Activated naive CD8-positive, alpha-beta T cell treated with anti-CD3 and anti-CD28 coated beads for 36 hours (primary cell): Measurements from ENCODE around the gene TMPO. TPM values are rescaled to one million over a fixed set of nuclear protein-coding genes. Genes with fewer than 3 reads are reported as not detected.
"Not testable (repeated sequence)": the region's sequence is repeated elsewhere in the genome, so short reads cannot be mapped to it uniquely, and the experiment has no call there.

Source experiments
- DNase-seq: peaks from one replicate; pipeline ENCODE4 v3.0.0; 2021
- H3K27ac Mint-ChIP-seq: one replicate; pipeline ENCODE4 v1.8.0; 2022; ENCODE audit warnings: mild to moderate bottlenecking, moderate library complexity, mixed read lengths
- H3K27me3 Mint-ChIP-seq: one replicate; pipeline ENCODE4 v1.8.0; 2022; ENCODE audit warnings: mild to moderate bottlenecking, mixed read lengths
- H3K36me3 Mint-ChIP-seq: one replicate; pipeline ENCODE4 v1.8.0; 2021; ENCODE audit warnings: mild to moderate bottlenecking, mixed read lengths
- H3K4me1 Mint-ChIP-seq: one replicate; pipeline ENCODE4 v1.8.0; 2021; ENCODE audit warnings: mixed read lengths
- H3K4me3 Mint-ChIP-seq: one replicate; pipeline ENCODE4 v1.8.0; 2022; ENCODE audit warnings: mild to moderate bottlenecking, moderate library complexity, mixed read lengths
- H3K9me3 Mint-ChIP-seq: one replicate; pipeline ENCODE4 v1.8.0; 2022; ENCODE audit warnings: mixed read lengths
- total RNA-seq, 2 experiments: library from RNA; stranded (reverse); gene quantifications; one replicate each; pipeline ENCODE4 v1.2.3, GENCODE V29; 2021

The TMPO gene
- total RNA-seq, 2 experiments from 2014 or later = 322 to 331 TPM

GRCh38 chr12:98492580-98493140, 22.7 kb upstream of the TMPO start:
- Mint-ChIP-seq H3K4me1 (peaks cover 5% of the 10 kb centered on the region), H3K4me3 (no peak overlapping the region), H3K36me3 (no peaks in the 10 kb centered on the region), H3K27me3 (no peaks in the 10 kb centered on the region), H3K27ac (no peak overlapping the region), H3K9me3 (no peaks in the 10 kb centered on the region)
- DNase-seq = no peak

- not testable (repeated sequence) for H3K4me3 Mint-ChIP-seq
- peaks cover 27% of the 10 kb centered on the region for H3K4me1 Mint-ChIP-seq
Measured at GRCh38 chr12:98501266-98501629, 14.1 kb upstream of the TMPO start.

GRCh38 chr12:98503342-98503591, 12.1 kb upstream of the TMPO start:
- peaks cover 13% of the 10 kb centered on the region for H3K36me3 Mint-ChIP-seq
- DNase-seq = peak; percentile 85
- H3K4me3 Mint-ChIP-seq = peak overlapping the region; percentile 97
- H3K27ac Mint-ChIP-seq = peak overlapping the region; percentile 98
- peaks cover 6% of the 10 kb centered on the region for H3K9me3 Mint-ChIP-seq
- H3K27me3 Mint-ChIP-seq = peaks cover 15% of the 10 kb centered on the region
- H3K4me1 Mint-ChIP-seq = peaks cover 27% of the 10 kb centered on the region

More at GRCh38 chr12:98501266-98501629, 14.1 kb upstream of the TMPO start:
- H3K27ac Mint-ChIP-seq = peak overlapping the region; percentile 63
- peaks cover 15% of the 10 kb centered on the region for H3K27me3 Mint-ChIP-seq
- H3K9me3 Mint-ChIP-seq, DNase-seq: not testable (repeated sequence)
- H3K36me3 Mint-ChIP-seq = peaks cover 13% of the 10 kb centered on the region

- Mint-ChIP-seq H3K4me1 (peaks cover 27% of the 10 kb centered on the region), H3K27ac (peak overlapping the region; percentile 98), H3K4me3 (peak overlapping the region; percentile 97), H3K36me3 (peaks cover 13% of the 10 kb centered on the region), H3K9me3 (peaks cover 6% of the 10 kb centered on the region), H3K27me3 (peaks cover 15% of the 10 kb centered on the region)
- DNase-seq = peak; percentile 93
Measured at GRCh38 chr12:98503592-98504367, 11.6 kb upstream of the TMPO start.

- peak overlapping the region; percentile 98 for H3K27ac Mint-ChIP-seq
- peaks cover 13% of the 10 kb centered on the region for H3K36me3 Mint-ChIP-seq
- DNase-seq = no peak
- peaks cover 6% of the 10 kb centered on the region for H3K9me3 Mint-ChIP-seq
- H3K4me1 Mint-ChIP-seq = peaks cover 27% of the 10 kb centered on the region
- peaks cover 15% of the 10 kb centered on the region for H3K27me3 Mint-ChIP-seq
- peak overlapping the region; percentile 97 for H3K4me3 Mint-ChIP-seq
Measured at GRCh38 chr12:98504368-98504617, 11.1 kb upstream of the TMPO start.

- Mint-ChIP-seq H3K27me3 (peaks cover 2% of the 10 kb centered on the region), H3K9me3 (peaks cover under 1% of the 10 kb centered on the region), H3K36me3 (peaks cover 13% of the 10 kb centered on the region), H3K27ac (no peak overlapping the region), H3K4me3 (no peak overlapping the region), H3K4me1 (peaks cover 20% of the 10 kb centered on the region)
- DNase-seq = no peak
Measured at GRCh38 chr12:98509063-98509462, 6.3 kb upstream of the TMPO start.

GRCh38 chr12:98511806-98512205, 3.6 kb upstream of the TMPO start:
- H3K4me3 Mint-ChIP-seq, H3K27me3 Mint-ChIP-seq, DNase-seq, H3K27ac Mint-ChIP-seq, H3K9me3 Mint-ChIP-seq: not testable (repeated sequence)
- H3K36me3 Mint-ChIP-seq = peaks cover 17% of the 10 kb centered on the region
- peaks cover 11% of the 10 kb centered on the region for H3K4me1 Mint-ChIP-seq

- H3K27ac Mint-ChIP-seq = peak overlapping the region; percentile 95
- peaks cover 14% of the 10 kb centered on the region for H3K4me1 Mint-ChIP-seq
- no peaks in the 10 kb centered on the region for H3K27me3 Mint-ChIP-seq
- DNase-seq = no peak
- H3K9me3 Mint-ChIP-seq = no peaks in the 10 kb centered on the region
- H3K36me3 Mint-ChIP-seq = peaks cover 34% of the 10 kb centered on the region
- H3K4me3 Mint-ChIP-seq = peak overlapping the region; percentile 93
Measured at GRCh38 chr12:98513379-98514322, 1.7 kb upstream of the TMPO start.

- no peaks in the 10 kb centered on the region for H3K27me3 Mint-ChIP-seq
- no peaks in the 10 kb centered on the region for H3K9me3 Mint-ChIP-seq
- peak overlapping the region; percentile 93 for H3K4me3 Mint-ChIP-seq
- H3K27ac Mint-ChIP-seq = peak overlapping the region; percentile 95
- peaks cover 44% of the 10 kb centered on the region for H3K36me3 Mint-ChIP-seq
- H3K4me1 Mint-ChIP-seq = peaks cover 23% of the 10 kb centered on the region
- DNase-seq = no peak
Measured at GRCh38 chr12:98514982-98515286, 456 bp upstream of the TMPO start.

- Mint-ChIP-seq H3K36me3 (peaks cover 50% of the 10 kb centered on the region), H3K9me3 (no peaks in the 10 kb centered on the region), H3K4me3 (peak overlapping the region; percentile 88), H3K27me3 (no peaks in the 10 kb centered on the region), H3K4me1 (peaks cover 32% of the 10 kb centered on the region), H3K27ac (peak overlapping the region; percentile 98)
- peak; percentile 91 for DNase-seq
Measured at GRCh38 chr12:98516111-98516873, 902 bp downstream of the TMPO start.

GRCh38 chr12:98519257-98519907, 4.0 kb downstream of the TMPO start:
- Mint-ChIP-seq H3K4me3 (peak overlapping the region; percentile 88), H3K27me3 (no peaks in the 10 kb centered on the region), H3K27ac (peak overlapping the region; percentile 69), H3K9me3 (no peaks in the 10 kb centered on the region), H3K4me1 (peaks cover 40% of the 10 kb centered on the region), H3K36me3 (peaks cover 60% of the 10 kb centered on the region)
- no peak for DNase-seq

GRCh38 chr12:98530068-98530467, 14.7 kb downstream of the TMPO start:
- DNase-seq = no peak
- H3K9me3 Mint-ChIP-seq = no peaks in the 10 kb centered on the region
- H3K27me3 Mint-ChIP-seq = no peaks in the 10 kb centered on the region
- peaks cover 32% of the 10 kb centered on the region for H3K36me3 Mint-ChIP-seq
- H3K4me3 Mint-ChIP-seq = no peak overlapping the region
- H3K27ac Mint-ChIP-seq = no peak overlapping the region
- H3K4me1 Mint-ChIP-seq = peaks cover 26% of the 10 kb centered on the region

GRCh38 chr12:98532687-98533304, 17.4 kb downstream of the TMPO start:
- Mint-ChIP-seq H3K9me3 (no peaks in the 10 kb centered on the region), H3K36me3 (peaks cover 24% of the 10 kb centered on the region), H3K4me1 (peaks cover 22% of the 10 kb centered on the region), H3K27me3 (no peaks in the 10 kb centered on the region), H3K27ac (no peak overlapping the region), H3K4me3 (no peak overlapping the region)
- no peak for DNase-seq

GRCh38 chr12:98533723-98534251, 18.4 kb downstream of the TMPO start:
- Mint-ChIP-seq H3K27ac (peak overlapping the region; percentile 48), H3K27me3 (no peaks in the 10 kb centered on the region), H3K4me3 (no peak overlapping the region), H3K4me1 (peaks cover 22% of the 10 kb centered on the region), H3K9me3 (no peaks in the 10 kb centered on the region), H3K36me3 (peaks cover 25% of the 10 kb centered on the region)
- DNase-seq = no peak
